ENCODE measurements around the gene FKBP10. TPM values are rescaled to one million over a fixed set of nuclear protein-coding genes. Genes with fewer than 3 reads are reported as not detected.

Gene FKBP10
- total RNA-seq, 3 donors from 2014 or later = 0.68 to 1.2 (median 0.76) TPM

DNA sequence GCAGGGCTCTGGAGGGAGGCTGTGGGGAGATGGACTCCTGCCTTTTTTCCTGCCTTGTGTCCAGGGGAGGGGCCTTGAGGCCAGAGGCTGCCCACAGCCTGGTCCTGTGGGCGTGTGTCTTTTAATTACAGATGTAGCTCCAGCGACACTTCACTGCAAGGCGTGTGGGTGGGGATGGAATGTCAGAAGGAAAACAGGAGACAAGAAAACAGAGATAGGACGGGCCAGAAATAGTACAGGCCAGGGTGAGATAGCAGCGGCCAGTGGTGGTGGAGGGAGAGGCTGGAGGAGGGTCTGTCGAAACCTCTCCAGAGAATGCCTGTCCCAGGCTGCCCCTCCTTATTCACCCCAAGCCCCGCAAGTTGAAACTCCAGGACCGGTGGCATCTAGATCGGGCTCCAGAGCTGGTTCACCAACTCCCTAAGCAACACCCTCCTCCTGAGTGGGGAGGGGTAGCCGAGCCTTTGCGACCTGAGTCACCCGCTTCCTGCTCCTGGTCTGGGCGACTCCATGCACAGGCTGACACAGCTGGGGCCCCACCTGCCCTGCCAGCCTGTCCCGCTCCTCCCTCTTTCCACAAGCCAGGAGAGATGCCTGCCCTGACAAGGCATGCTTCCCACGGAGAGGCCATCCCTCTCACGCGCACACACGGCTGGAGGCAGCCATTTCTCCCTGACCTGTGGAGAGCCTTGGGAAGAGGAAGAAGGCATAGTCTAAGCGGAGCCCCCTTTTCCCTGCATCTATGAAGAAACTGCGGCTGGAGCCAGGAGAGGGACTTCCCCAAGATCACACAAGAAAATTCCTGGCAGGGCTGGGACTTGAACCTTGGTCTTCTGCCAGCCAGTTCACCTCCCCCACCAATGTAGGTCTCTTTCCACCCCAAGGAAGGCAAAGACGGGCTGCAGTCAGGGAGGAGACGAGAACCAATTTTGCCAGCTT lies 19.7 kb upstream of the FKBP10 start:
- ATAC-seq (no peak), DNase-seq (no peak)
- H3K4me3 Mint-ChIP-seq = no peak overlapping the region
- no peaks in the 10 kb centered on the region for H3K27me3 Mint-ChIP-seq (ENCODE audit: low read depth)
- peaks cover 7% of the 10 kb centered on the region for H3K4me1 Mint-ChIP-seq (ENCODE audit: low read depth)
- no peaks in the 10 kb centered on the region for H3K9me3 Mint-ChIP-seq
- H3K36me3 Mint-ChIP-seq (ENCODE audit: insufficient read depth) = no peaks in the 10 kb centered on the region

DNA sequence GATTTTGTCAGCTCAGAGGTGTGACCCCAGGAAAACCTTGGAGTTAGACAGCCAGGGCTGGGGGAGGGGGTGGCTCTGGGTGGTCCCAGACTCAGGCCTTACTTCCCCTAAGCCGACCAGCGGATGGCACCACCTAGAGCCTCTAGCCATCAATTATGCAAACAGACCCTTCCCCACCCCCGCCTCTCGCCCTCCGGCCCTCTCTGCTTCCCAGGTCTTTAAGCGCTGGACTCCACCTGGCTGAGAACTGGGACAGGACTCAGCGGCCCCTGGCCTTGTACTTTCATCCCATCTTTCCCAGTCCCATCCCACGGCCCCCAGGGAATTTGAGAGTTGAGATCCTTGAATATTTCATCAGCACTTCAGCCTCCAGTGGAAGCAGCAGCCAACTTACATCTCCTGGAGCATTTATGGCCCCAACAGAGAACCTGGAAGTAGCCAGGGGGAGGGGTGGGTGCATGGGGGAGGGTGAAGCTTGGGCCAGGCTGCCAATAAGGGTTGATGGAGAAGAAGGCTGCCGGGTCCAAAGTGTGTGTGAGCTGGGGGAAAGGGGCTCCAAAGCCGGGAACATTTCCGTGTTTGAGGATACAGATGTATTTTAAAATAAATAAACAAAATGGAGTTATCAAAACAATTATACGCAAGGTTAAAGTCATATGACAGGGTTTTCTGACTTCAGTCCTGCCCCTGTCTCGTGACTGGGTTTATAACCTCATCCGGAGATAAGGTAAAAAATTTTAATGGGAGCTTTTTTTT lies 18.8 kb upstream of the FKBP10 start:
- Mint-ChIP-seq H3K4me1 (ENCODE audit: low read depth) (peaks cover 3% of the 10 kb centered on the region), H3K4me3 (no peak overlapping the region), H3K27me3 (ENCODE audit: low read depth) (no peaks in the 10 kb centered on the region), H3K9me3 (no peaks in the 10 kb centered on the region), H3K36me3 (ENCODE audit: insufficient read depth) (no peaks in the 10 kb centered on the region)
- DNase-seq = no peak
- ATAC-seq = no peak

DNA sequence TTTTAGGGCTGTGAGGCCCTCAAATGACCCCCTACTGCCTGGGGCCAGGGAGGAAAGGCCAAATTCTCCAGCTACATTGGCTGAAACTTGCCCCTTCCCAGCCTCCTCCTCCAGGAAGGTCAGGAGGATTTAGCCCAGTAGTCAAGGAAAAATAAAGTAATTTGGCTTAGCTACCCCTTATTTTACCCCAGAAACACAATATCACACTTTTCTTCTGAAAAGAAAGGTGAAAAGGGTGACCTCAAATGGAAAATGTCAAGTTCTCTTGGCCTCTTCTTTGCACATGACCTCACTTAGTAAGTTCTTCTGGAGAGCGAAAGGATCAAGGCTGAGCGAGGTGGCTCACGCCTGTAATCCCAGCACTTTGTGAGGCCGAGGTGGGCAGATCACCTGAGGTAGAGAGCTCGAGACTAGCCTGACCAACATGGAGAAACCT lies 18.2 kb upstream of the FKBP10 start:
- H3K36me3 Mint-ChIP-seq (ENCODE audit: insufficient read depth) = no peaks in the 10 kb centered on the region
- no peaks in the 10 kb centered on the region for H3K27me3 Mint-ChIP-seq (ENCODE audit: low read depth)
- DNase-seq = no peak
- peaks cover 3% of the 10 kb centered on the region for H3K4me1 Mint-ChIP-seq (ENCODE audit: low read depth)
- no peak for ATAC-seq
- no peak overlapping the region for H3K4me3 Mint-ChIP-seq
- no peaks in the 10 kb centered on the region for H3K9me3 Mint-ChIP-seq

DNA sequence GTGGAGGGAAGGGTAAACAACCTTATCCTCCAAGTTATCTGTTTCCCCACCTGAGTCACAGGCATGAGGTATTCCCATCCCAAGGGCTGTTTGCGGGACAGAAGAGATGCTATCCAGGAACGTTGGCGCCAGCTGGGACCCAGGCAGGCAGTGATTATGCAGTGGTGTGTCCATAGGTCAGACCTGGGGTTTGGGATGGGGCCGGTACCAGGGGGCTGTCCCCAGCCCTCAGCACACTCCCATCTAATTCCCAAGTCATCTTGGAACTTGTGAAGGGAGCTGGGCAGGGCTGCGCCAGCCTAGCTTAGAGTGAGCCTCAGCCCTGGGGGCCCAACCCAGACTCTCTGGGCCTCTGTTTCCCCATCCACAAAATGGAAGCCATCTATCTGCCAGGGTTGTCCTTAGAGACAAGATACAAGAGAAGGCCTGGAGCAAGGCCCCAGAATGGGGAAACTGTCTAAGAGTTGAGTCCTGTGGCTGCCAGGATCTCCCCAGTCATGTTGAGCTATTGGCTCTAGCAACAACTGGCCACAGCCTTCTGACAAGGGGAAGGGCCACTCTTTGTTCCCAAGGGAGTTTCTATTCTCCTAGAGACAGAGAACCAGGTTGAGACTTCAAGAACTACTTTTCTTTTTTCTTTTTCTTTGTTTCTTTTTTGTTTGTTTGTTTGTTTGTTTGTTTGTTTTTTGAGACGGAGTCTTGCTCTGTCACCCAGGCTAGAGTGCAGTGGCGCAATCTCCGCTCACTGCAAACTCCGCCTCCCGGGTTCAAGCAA lies 16.5 kb upstream of the FKBP10 start:
- Mint-ChIP-seq H3K4me3 (no peak overlapping the region), H3K9me3 (no peaks in the 10 kb centered on the region), H3K36me3 (ENCODE audit: insufficient read depth) (no peaks in the 10 kb centered on the region), H3K4me1 (ENCODE audit: low read depth) (no peaks in the 10 kb centered on the region), H3K27me3 (ENCODE audit: low read depth) (no peaks in the 10 kb centered on the region)
- ATAC-seq (no peak), DNase-seq (no peak)

DNA sequence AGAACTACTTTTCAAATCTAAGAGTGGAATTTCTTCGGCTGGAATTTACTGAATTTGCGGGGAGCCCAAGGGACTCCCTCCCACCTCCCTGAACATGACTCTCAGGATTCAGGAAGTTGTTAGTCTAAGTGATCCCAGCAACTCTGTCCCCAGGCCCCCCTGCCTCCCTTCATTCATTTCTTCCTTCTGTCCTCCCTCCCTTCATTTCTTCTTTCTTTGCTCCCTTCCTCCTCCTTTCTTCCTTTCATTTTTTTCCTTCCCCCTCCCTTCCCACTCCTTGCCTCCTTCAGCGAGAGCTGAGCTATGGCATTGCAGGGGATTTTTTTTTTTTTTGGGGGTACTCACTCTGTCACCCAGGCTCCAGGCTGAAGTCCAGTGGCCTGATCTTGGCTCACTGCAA lies 15.4 kb upstream of the FKBP10 start:
- H3K4me3 Mint-ChIP-seq = no peak overlapping the region
- H3K4me1 Mint-ChIP-seq (ENCODE audit: low read depth) = peaks cover 4% of the 10 kb centered on the region
- H3K9me3 Mint-ChIP-seq = no peaks in the 10 kb centered on the region
- no peak for DNase-seq
- no peaks in the 10 kb centered on the region for H3K27me3 Mint-ChIP-seq (ENCODE audit: low read depth)
- ATAC-seq = no peak
- H3K36me3 Mint-ChIP-seq (ENCODE audit: insufficient read depth) = no peaks in the 10 kb centered on the region

DNA sequence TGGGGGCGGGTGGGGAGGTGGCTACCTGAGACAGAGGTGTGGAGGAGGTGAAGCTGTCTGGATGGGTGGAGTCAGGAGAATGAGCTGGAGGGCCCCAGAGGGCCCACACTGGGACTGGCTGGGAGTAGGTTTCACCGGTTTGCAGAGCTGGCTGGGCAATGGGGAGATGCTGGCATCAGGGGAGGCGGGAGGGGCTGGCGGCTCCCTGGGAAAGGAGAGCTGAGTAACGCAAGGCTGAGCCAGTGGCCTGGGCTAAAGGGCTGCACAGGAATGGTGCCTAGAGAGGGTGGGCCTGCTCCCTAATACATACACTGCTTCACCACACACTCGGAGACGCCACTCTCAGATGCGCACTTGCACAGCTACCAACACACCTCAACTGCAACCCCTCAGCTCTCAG lies 13.4 kb upstream of the FKBP10 start:
- Mint-ChIP-seq H3K4me1 (ENCODE audit: low read depth) (peaks cover 4% of the 10 kb centered on the region), H3K36me3 (ENCODE audit: insufficient read depth) (no peaks in the 10 kb centered on the region), H3K27me3 (ENCODE audit: low read depth) (no peaks in the 10 kb centered on the region), H3K9me3 (no peaks in the 10 kb centered on the region), H3K4me3 (no peak overlapping the region)
- ATAC-seq (no peak), DNase-seq (no peak)

DNA sequence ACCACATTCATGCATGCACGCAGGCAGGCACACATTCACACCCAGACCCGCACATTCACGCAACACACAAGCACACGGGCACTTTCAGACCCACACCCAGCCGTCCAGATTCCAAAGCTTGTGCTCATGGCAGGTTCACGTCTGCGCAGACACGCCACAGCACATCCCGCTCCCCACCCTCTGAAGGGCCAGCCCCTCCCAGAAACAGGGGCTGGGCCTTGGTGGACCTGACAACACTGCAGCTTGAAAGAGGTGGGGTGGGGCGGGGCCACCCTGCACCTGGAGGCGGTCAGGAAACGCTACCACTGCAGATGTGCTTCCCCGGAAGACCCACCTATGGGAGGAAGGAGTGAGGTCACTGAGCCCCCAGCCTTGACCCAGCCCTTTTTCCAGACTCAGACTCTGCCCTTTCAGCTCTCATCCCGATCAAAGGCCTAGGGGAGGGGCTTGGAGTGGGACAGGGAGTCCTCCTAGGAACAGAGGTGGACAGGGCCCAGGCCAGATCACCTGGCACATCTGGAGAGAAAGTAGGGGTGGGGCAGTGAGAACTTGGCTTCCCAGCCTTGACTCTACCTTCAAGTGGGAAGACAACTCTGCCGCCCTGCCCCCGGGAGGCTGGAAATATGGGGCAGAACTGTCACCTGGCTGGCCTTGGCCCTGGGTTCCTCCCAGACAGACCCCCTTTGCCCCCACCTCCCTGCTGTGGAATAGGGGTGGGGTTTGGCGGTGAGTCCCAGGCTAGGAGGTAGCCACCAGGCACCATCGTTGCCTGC lies 12.0 kb upstream of the FKBP10 start:
- H3K4me3 Mint-ChIP-seq = no peak overlapping the region
- H3K4me1 Mint-ChIP-seq (ENCODE audit: low read depth) = peaks cover 4% of the 10 kb centered on the region
- ATAC-seq (peak; percentile 16 to 26), DNase-seq (no peak)
- H3K27me3 Mint-ChIP-seq (ENCODE audit: low read depth) = no peaks in the 10 kb centered on the region
- no peaks in the 10 kb centered on the region for H3K36me3 Mint-ChIP-seq (ENCODE audit: insufficient read depth)
- H3K9me3 Mint-ChIP-seq = no peaks in the 10 kb centered on the region

DNA sequence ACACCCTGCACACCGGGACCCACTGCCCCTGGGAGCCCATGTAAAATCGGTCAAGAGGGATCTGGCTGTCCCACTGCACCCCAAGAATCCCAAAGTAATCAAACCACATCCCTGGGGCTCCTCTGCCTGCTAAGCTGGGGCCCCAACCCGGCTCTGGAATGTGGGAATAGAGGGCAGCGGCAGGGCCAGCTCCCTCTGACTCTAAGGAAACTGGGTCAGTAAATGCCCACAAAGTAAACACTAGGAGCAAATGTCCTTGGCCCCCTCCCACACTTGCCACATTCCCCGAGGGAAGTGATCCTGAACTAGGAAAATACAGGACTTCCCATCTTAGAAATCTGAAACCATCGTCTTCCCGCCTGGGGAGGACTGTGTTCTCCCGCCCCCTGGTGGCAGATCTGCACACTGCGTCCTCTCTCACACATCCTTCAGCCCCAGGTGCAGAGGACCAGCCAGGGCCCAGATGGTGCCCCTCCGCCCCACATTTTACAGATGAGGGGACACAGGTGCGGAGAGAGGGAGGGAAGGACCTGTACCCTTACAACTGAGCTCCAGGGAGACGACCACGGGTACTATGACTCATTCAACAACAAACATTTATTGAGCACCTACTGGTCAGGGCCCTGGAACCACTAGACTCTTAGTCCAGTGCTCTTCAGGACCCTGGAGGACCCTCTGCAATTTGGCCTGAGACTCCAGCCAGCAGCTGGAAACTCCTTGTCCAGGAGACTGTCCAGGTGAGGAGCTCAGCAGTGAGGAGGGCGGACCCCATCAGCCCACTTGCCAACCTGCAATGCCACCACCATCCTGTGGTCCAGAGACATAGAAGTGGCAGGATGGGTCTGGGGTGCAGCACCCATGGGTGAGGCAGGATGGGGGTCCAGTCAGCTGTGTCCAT lies 11.2 kb upstream of the FKBP10 start:
- Mint-ChIP-seq H3K4me1 (ENCODE audit: low read depth) (peaks cover 4% of the 10 kb centered on the region), H3K36me3 (ENCODE audit: insufficient read depth) (no peaks in the 10 kb centered on the region), H3K4me3 (no peak overlapping the region), H3K9me3 (no peaks in the 10 kb centered on the region), H3K27me3 (ENCODE audit: low read depth) (no peaks in the 10 kb centered on the region)
- DNase-seq = peak; percentile 78
- ATAC-seq = peak; percentile 87 to 92

DNA sequence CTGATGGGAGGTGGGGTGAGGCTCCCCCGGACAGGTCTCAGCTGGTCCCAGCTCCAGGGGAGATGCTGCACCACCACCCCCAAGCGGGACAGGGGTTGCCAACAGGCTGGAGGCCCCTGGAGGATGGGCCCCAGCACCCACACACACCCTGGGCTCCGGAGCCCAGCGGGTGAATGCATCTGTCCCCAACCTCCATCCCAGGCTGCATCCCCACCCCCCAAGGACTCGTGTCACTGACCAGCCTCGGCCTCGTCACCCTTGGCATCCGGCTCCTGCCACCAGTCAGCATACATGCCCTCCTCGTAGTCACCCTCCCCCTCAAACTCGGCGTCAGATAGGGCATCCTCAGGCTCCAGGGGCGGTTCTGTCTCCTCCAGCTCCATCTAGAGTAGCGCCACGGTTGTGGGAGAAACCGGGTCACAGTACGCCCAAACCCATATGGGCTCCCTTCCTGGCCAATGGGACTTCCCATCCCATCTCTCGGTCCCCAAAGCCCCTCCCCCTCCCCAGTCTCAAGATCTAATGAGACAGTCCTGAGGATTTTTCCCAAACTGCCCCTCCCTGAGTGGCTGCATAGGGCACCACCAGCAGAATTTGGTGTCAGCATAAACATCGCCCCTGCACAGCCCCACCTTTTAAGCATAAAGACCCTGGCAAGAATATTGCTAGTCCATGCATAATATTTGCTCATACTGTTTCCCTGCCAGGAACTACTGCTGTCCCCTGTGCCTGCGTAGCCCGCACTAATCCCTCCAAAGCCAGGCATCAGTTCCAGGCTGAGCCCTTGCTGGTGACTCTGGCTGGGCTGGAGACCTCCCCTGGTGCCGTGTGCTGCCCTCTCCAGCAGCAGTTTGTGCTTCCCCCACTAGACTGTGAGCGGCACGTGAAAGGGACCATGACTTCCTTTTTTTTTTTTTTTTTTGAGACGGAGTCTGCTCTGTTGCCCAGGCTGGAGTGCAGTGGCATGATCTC lies 9.5 kb upstream of the FKBP10 start:
- Mint-ChIP-seq H3K4me1 (ENCODE audit: low read depth) (peaks cover 4% of the 10 kb centered on the region), H3K9me3 (no peaks in the 10 kb centered on the region), H3K36me3 (ENCODE audit: insufficient read depth) (no peaks in the 10 kb centered on the region), H3K27me3 (ENCODE audit: low read depth) (no peaks in the 10 kb centered on the region), H3K4me3 (no peak overlapping the region)
- no peak for DNase-seq
- no peak for ATAC-seq

DNA sequence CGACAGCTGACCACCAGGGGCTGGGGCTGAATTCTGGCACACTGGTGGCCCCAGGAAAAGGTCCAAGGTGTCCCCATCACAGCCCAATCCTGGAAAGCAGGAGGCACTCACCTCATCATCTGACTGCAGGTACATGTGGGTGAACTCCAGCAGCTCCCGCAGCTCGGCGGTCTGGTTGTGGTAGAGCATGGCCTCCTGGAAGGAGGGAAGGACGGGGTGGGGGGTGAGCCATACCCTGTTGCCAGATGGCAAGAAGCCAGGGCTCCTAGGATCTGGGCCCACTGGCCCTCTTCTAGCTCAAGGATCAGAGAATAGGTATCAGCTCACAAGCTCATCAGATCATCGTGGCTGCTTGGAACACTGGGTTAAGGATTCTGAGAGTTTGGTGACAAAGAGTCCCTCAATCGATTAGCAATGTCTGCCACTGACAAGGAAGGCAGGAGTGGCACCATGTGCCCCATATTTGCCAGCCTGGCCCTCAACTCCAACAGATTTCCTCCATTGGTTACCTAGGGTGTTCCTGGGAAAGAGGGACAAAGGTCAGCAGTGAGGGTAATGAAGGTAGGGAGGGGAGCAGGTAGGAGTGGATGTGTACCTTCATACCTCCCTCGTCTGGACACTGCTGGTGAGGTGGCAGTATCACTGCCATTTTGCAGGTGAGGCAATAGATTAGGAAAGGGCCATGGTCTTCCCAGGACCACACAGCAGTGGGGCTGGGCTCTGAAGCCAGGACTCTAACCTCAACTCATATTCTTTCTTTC lies 5.9 kb upstream of the FKBP10 start:
- Mint-ChIP-seq H3K27me3 (ENCODE audit: low read depth) (no peaks in the 10 kb centered on the region), H3K36me3 (ENCODE audit: insufficient read depth) (no peaks in the 10 kb centered on the region), H3K4me1 (ENCODE audit: low read depth) (peaks cover 15% of the 10 kb centered on the region), H3K4me3 (no peak overlapping the region), H3K9me3 (no peaks in the 10 kb centered on the region)
- ATAC-seq (no peak), DNase-seq (no peak)

DNA sequence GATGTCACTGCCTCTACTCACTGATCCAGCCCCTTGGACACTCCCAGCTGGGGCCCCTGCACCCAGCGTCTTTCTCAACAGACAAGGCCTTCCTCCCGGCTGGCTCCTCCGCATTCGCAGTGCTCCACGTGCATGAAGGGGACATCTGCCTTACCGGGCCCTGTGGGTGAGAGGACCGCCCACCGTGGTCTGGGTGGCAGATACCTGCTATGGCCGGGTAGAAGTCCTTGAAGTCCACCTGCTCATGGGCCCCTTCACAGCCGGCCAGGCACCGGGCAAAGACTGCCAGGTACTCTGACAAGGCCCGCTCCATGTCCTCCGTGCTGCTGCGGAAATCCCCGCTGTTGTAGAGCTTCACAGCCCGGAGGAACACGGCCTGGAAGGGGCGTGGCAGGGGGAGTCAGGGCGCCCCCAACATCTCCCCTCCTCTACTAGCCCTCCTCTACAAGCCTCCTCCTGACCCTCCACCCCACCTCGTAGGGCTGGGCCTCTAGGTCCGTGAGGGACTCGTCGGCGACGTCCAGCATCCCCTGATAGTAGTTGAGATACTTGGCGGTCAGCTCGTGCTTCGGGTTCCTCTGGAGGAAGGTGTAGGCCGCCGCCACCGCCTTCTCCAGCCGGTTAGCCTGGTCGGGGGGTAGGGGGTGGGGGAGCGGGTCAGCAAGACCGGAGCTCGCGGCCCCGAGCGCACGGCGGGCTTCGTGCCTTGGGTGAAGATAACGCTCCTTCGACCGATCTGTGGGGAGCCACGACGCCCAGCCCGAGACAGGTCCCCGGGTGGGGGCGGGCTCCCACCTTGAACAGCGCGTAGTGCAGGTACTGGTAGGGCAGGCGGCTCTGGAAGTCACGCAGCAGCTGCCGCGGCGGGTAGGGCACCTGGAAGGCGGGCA lies 1.9 kb upstream of the FKBP10 start:
- DNase-seq (peak; percentile 18), ATAC-seq (peak; percentile 31 to 37)
- Mint-ChIP-seq H3K36me3 (ENCODE audit: insufficient read depth) (no peaks in the 10 kb centered on the region), H3K27me3 (ENCODE audit: low read depth) (peaks cover 2% of the 10 kb centered on the region), H3K4me1 (ENCODE audit: low read depth) (peaks cover 23% of the 10 kb centered on the region), H3K4me3 (peak overlapping the region; percentile 74), H3K9me3 (no peaks in the 10 kb centered on the region)

All from activated T-cell treated with anti-CD3 and anti-CD28 coated beads, Interleukin-2, amount 50 U/mL, for 4 hours (primary cell).